HG03571 (cell line): Measurements from ENCODE around the gene EPB41.
"Not testable (repeated sequence)": the region's sequence is repeated elsewhere in the genome, so short reads cannot be mapped to it uniquely, and the experiment has no call there.

ENCODE experiments used
- ATAC-seq: cut with Tn5 transposase; IDR thresholded peaks from one replicate; pipeline ENCODE4 v1.9.1; 2021; ENCODE audit not compliant: unreplicated experiment

Gene EPB41

DNA sequence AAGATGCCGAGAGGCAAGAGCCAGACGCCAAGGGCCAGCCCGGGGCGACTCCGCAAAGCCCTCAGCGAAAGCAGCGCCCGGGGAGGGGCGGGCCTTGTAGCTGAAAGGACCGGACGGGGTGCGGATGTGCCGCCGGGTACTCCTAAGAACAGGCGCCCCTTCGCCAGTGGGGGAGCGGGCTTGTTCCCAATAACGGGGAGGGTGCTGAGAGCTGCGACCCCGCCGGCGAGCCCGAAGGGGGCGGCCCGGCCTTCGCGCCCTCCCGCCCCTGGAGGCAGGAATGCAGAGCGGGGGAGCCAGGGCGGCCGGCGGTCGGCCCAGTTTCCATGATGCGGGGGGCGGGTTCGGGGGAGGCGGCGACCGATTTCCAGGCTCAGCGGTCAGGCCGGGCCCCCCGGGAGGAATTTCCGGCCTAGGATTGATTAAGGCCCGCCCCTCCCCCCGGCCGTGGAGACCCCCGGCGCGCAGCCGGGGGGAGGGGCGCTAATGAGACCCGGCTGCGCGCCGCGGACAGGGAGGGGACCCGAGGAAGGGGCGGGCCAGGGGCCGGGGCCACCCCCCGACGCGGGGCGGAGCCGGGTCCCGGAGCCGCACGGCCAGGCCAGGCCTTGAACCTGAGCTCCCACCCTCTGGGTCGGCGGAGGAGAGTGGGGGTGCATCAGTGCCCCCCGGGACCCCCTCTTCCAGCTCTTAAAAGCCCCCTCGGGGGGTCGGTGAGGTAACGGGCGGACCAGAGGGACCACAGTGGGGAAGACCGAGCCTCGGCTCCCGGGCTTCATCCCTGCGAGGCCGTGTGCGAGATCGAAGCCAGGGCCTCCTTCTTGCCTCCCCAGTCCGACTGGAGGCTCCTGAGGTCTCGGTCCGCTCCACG is 210.2 kb downstream of the EPB41 start:
- no peak for ATAC-seq

DNA sequence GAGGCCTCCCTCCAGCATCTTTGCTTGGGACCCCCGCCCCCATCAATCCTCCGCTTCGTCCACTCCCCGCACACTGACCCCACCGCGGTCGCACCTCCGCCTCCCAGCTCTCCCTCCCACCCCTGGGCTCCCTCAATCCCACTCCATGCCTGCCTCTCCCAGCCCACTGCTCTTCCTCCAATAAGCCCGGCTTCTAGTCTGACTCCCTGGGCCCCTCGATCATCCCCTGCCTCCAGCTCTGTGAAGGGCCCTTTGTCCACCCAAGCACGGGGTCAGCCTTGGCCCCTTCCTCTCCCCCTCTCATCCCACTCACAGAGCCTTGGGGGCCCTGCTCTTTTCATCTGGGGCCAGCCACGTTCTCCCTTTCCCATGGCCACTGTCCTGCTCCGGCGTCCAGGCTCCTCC is 210.9 kb downstream of the EPB41 start:
- no peak for ATAC-seq

GRCh38 chr1:29125788-29126187 is 211.4 kb downstream of the EPB41 start:
- no peak for ATAC-seq

DNA sequence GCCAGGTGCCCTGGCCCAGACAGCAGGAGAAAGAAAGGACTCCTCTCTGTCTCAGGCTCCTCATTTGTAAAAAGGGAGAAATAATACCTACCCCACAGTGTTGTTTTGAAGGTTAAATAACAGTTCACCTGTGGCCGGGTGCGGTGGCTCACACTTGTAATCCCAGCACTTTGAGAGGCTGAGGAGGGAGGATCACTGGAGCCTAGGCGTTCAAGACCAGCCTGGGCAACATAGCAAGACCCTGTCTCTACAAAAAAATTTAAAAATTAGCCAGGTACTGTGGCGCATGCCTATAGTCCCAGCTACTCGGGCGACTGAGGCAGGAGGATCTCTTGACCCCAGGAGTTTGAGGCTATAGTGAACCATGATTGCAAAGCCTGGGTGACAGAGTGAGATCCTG is 211.8 kb downstream of the EPB41 start:
- no peak for ATAC-seq

- ATAC-seq: no peak
Observed at GRCh38 chr1:29128739-29129138, 214.4 kb downstream of the EPB41 start.

- ATAC-seq: no peak
Observed at GRCh38 chr1:29129916-29130315, 215.5 kb downstream of the EPB41 start.

DNA sequence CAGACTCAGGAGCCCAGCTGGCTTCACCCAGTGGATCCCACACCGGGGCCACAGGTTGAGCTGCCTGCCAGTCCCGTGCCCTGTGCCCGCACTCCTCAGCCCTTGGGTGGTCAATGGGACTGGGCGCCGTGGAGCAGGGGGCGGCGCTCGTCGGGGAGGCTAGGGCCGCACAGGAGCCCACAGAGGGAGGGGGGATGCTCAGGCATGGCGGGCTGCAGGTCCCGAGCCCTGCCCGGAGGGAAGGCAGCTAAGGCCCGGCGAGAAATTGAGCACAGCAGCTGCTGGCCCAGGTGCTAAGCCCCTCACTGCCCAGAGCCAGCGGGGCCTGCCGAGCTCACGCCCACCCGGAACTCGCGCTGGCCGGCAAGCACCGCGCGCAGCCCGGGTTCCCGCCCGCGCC is 216.7 kb downstream of the EPB41 start:
- ATAC-seq: not testable (repeated sequence)

DNA sequence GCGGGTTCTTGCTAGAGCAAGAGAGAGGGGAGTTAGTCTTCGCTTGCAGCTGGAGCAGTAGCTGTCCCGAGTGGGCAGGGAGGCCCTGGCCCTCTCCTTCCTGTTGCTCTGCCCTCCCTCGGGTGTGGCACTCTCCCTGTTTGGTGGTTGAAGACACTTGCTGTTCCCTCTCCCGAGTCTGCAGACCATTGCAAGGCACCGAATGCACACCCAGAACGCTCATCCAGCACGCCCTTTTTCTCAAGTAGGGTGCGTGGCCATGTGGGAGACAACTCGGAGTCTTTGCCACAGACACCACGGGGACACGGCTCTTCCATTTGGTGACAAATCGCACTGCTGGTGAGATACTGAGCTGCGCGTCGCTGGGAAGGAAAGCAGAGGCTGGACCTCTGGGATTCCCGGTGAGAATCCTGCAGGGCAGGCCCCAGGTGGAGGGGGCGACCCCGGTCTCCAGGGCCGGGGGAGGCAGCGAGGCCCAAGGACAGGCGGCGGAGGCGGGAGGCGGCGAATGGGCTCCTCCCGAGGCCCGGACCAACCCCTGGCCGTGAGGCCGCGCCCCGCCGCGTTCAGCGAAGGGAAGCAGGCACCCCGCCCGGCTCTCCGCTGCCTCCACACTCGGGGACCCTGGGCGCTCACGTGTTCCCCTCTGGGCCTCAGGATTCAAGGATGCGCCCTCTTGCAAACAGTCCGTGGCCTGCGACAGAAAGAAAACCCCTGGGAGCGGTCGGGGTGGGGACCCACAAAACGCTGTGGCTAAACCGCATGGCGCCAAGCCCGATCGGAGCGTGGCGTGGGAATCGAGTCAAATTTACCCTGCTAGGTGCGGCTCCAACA is 219.7 kb downstream of the EPB41 start:
- no peak for ATAC-seq

DNA sequence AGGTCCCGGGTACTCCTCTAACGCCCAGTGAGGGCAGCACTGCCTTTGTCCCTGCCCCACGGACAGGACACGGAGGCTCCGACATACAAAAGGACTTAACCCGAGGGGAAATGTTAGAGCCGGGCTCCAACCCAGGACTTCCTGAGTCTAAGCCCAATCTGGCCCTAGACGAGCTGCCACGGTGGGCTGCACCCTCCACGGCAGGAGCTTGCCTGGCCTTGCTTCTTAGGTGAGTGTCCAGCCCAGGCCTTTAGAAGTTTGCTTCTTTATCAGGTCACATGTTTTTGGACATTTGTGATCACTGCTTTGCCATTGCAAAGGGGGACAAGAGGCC is 220.3 kb downstream of the EPB41 start:
- ATAC-seq: no peak

DNA sequence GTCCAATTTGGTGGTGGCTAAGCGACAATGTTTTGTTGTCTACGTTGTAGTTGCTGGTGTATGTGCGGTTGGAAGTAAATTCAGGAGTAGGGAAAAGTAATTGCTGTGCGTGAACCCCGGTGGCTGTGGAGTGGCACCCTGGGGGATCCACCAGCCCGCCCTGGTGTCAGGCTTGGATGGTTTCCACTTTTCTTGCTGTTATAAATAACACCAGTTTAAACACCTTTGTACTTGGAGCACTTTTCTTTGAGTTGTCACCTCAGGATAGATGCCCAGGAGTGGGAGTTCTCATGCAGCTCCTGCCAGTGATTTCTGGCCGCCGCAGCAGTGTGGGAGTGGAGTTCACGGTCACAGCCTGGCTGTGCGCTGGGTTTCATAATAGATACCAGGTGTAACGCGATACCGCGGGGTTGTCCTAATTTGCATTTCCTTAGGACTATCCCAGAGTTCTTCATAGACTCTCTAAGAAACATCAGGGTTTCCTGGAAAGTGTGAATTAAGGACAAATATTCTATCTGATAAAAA is 222.1 kb downstream of the EPB41 start:
- ATAC-seq: no peak

DNA sequence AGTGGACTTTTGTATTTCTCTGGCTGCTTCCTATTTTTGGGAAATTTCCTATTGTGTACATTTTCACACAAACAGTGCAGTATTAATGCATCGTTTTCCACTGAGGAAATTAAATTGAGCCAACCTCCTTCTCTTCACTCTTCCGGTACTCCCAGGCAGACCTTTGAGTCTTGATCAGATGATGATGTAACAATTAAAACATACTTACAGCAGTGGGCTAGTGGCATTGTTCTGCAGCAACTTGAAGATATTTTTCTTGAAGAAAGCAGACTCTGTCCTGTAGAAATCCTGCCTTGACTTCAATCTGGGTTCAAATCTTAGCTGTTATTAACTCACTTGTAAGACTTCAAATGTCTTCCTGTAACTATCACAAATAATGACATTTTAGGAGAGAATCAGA is 228.3 kb downstream of the EPB41 start:
- ATAC-seq: no peak

GRCh38 chr1:29144178-29144577 is 229.8 kb downstream of the EPB41 start:
- no peak for ATAC-seq

DNA sequence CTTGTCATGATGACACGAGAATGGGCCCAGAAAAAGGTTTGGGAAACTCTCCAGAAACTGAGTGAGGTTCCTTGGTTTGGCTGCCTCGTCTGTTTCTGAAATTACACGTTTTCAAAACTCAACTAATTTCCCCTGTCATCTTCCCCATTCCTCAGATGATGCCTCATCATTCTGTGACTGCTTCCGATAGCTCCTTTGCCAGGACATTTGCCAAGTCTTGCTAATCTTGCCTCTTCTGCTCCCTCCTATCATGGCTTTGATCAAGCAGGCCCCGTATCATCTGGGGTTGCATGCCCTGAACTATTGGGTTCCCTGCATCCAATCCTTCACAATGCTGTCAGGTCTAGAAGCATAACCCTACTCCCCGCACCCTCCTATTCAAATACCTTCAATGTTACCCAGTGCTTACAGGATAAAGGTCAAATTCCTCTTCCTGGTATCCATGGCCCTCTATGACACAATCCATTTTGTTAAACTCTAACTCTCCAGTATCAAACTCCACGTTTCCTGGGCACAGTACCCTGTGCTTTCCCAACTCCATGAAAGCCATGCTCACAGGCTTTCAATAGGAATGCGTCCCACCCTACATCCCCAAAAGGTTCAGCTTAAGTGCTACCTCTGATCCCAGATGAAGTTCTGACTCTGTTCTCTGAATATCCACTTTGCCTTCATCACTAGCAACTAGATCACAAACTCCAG is 231.5 kb downstream of the EPB41 start:
- ATAC-seq: no peak

DNA sequence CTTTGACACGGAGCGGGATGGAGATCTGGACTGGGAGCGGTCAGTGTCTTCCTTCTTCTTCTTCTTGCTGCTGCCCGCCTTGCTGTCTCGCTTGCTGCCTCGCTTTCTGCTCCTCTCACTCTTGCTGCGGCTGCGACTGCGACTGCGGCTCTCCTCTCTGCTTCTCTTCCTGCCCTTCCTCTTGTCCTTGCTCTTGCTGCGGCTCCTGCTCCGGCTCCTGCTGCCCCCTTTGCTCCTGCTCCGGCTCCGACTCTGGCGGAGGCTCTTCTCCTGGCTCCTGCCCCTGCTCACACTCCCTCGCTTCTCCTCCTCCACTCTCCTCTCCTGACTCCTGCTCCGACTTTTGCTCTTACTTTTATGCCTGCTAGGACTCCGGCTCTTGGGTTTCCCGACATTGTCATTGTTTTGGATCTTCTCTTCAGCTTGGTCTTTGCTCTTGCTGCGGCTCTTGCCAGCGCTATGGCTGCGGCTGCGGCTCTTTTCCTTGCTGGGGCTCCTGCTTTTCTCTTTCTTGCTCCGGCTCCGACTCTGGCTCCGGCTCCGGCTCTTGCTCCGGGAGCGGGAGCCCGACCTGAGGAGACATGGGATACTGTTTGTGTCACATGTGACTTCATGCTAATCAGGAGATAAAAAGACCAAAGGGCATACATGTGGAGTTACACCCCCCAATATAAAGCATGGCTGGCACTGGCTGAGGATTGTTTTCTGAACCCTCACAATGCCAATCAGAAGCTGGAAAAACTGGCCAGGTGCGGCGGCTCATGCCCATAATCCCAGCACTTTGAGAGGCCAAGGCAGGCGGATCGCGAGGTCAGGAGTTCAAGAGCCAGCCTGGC is 234.5 kb downstream of the EPB41 start:
- no peak for ATAC-seq

DNA sequence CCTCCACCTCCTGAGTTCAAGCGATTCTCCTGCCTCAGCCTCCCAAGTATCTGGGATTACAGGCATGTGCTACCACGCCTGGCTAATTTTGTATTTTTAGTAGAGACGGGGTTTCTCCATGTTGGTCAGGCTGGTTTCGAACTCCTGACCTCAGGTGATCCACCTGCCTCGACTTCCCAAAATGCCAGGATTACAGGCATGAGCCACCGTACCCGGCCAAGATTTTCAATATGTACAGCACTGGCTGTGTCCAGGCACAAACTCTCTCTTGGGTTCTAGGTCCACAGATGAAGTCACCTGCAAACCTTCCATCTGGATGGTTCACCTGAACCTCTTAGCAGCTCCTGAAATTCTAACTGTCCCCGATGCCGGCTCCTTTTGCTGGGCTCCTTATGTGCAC is 236.0 kb downstream of the EPB41 start:
- ATAC-seq: not testable (repeated sequence)

DNA sequence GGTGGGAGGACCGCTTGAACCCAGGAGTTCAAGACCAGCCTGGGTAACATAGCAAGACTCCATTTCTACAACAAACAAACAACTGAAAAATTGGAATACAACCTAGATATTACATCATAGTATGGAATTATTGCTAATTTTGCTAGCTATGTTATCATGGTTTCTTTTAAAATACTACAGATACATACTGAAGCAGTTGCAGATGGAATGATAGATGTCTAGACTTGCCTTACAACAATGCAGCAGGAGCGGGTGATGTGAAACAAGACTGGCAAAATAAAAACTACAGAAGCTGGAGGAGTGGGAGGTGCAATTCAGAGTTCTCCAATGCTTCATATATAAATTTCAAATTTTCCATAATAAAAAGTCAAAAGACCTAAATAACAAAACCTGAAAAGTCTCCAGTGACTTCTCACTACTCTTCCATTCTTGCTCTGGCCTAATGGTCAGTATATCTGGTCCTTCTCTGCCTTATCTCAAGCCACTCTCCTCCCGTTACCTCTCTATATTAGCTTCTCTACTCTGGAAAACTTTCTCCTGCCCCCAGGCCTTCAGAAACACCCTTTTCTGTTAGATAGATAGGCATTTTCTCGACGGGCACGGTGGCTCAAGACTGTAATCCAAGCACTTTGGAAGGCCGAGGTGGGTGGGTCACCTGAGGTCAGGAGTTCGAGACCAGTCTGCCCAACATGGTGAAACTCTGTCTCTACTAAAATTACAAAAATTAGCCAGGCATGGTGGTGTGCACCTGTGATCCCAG is 237.9 kb downstream of the EPB41 start:
- ATAC-seq: no peak

- no peak for ATAC-seq
Observed at GRCh38 chr1:29156543-29157268, 242.3 kb downstream of the EPB41 start.

- no peak for ATAC-seq
Observed at GRCh38 chr1:29157269-29157601, 242.9 kb downstream of the EPB41 start.

DNA sequence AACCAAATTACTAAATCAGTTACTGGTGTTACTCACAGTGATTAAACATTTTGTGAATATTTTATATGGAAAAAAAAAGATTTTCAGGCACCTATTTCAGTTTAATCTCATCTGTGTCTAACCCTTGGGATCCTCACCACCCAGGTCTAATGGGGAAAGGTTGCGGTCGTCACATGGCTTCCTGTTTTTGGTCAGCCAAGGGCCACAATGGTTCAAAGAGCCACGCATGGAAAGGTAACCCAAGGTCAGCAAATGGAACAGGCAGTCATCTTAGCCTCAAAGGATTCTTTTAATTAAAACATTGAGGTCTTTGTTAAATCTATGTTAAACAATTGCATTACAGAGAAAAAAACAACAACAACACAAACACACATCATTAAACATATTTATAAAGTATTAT is 245.4 kb downstream of the EPB41 start:
- no peak for ATAC-seq
